ACHN (cell line): ENCODE data around the gene ACSL5.
A peak's percentile ranks its signal among the peaks of the same experiment; 100 is the strongest.
"Not testable (repeated sequence)": the region's sequence is repeated elsewhere in the genome, so short reads cannot be mapped to it uniquely, and the experiment has no call there.

Source experiments
- DNase-seq: peaks from one replicate; pipeline ENCODE4 v3.0.0-alpha.2; 2015
- in situ Hi-C: cut with HindIII; loops from 2 replicates; pipeline ENCODE4 v1.10.0; 2017; ENCODE audit warnings: low sequenced_read_pairs, low pct_ligation_motif_present, low pct_unique_long_range_greater_than_20kb

The ACSL5 gene

GRCh38 chr10:112371326-112371725 lies 2.6 kb upstream of the ACSL5 start:
- DNase-seq, in situ Hi-C loops: not testable (repeated sequence)

DNA sequence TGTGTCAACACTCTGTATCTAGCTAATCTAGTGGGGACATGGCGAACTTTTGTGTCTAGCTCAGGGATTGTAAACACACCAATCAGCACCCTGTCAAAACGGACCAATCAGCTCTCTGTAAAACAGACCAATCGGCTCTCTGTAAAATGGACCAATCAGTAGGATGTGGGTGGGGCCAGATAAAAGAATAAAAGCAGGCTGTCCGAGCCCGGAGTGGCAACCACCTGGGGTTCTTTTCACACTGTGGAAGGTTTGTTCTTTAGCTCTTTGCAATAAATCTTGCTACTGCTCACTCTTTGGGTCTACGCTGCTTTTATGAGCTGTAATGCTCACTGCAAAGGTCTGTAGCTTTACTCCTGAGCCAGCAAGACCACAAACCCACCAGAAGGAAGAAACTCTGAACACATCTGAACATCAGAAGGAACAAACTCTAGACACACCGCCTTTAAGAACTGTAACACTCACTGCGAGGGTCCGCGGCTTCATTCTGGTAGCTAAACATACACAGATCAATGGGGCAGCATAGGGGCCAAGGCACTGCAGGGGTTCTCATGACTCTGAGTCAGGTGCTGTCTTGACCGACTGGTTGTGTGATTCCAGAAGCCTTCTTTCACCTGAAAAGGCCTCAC lies 1.6 kb upstream of the ACSL5 start:
- DNase-seq, in situ Hi-C loops: not testable (repeated sequence)

DNA sequence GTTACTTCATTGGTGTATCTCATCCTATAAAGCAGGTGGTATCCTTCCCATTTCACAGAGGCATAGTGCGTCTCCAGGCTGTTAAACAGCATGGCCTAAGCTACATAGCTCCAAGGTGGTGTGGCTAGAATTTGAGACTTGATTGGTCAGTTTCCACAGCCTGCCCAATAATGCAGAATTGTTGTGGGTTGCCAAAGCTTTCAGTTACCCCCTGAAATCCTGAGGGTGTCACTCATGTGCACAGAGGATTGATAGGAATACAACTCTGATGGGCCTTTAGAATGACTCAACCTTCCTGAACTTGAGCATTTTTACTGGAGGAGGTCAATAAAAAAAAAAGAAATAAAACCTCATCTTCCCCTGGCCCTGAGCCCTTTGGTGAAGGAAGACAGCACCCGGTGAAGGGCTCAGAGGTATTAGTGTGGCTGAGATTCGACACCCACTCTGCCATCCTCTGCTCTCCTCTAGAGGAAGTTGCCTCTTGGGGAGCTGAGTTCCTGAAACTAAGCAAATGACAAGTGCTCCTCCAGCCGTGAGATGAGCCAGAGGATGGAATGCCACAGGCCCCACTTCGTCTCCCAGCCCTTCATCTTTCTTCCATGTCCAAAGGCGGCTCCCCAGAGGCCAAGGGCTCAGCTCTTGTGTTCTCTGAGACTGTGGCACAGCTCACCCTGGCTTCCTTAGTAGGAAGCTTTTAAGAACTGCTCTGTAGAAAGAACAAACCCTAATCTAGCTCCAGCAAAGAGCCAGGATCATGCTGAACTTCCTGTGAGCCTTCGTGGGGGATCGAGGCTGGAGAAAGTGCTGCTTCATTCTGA lies 1.0 kb downstream of the ACSL5 start:
- in situ Hi-C loops: no loop called here

GRCh38 chr10:112375721-112376395 lies 1.9 kb downstream of the ACSL5 start:
- DNase-seq: peak; percentile 45
- in situ Hi-C loops: no loop called here

More for the DNA sequence above, 1.0 kb downstream of the ACSL5 start:
- DNase-seq: peak; percentile 12

DNA sequence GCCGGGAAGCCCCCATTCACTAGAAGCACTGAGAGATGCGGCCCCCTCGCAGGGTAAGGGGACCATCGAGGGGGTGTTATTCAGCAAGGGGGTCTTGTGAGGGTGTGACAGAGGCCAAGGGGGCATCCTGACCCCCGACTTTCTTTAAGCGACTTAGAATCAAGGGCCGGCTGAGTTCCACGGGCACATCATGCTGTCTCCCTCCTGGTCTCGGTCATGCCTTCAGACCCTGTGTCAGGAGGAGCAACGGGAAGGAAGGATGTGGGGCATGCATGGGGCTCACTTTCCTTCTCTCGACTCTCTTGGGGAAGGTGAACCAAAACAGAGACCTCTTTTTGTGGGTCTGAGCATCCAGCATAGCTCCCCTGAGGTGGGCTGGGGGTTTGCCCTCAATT lies 2.5 kb downstream of the ACSL5 start:
- no peak for DNase-seq
- in situ Hi-C loops: no loop called here

- in situ Hi-C loops, DNase-seq: not testable (repeated sequence)
Observed at GRCh38 chr10:112377116-112377515, 3.2 kb downstream of the ACSL5 start.

GRCh38 chr10:112379635-112380296 lies 5.8 kb downstream of the ACSL5 start:
- in situ Hi-C loops: no loop called here
- no peak for DNase-seq

DNA sequence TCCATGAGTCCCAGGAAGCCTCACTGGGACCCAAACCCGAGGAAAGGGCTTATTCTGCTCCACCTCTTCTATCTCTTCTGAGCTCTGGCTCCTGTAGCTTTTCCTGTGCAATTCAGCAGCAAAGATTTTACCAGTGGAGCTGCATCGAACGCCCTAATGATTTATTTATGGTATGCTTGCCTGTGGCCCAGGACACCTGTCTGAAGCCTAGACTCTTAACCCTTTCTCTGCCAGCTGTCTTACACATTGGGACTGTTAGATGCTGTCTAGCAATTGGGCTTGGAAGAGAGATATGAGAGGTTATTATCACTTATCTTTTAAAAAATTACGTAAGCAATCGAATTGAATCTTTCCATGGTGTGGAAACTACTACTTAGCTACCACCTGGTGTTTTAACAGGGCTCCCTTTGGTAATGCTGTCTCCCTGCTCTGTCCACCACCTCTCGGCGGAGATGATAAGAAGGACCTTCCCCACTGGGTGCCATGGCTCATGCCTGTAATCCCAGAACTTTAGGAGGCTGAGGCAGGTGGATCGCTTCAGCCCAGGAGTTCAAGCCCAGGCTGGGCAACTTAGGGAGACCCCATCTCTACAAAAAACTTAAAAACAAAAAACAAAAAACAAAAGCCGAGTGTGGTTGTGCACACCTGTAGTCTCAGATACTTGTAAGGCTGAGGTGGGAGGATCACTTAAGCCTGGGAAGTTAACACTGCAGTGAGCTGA lies 8.8 kb downstream of the ACSL5 start:
- in situ Hi-C loops: no loop called here
- no peak for DNase-seq

DNA sequence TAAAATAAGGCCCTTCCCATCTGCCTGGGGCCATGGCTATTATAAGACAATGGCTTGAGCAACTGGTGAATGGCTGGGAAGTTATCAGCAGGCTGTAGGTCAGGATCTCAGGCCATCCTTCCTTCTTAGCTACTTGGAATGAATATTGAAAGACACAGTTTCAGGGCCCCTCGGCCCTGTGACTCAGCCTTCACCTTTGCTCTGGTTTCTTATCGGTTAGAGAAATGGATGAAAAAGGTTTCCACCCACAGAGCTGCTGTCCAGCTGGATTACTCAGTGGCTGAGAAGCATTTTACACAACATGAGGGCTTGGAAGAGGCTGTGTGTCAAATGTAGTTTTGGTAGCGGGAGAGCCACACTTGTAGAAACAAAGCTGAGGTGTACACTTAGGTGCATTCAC lies 9.4 kb downstream of the ACSL5 start:
- in situ Hi-C loops: no loop called here
- peak; percentile 74 for DNase-seq

DNA sequence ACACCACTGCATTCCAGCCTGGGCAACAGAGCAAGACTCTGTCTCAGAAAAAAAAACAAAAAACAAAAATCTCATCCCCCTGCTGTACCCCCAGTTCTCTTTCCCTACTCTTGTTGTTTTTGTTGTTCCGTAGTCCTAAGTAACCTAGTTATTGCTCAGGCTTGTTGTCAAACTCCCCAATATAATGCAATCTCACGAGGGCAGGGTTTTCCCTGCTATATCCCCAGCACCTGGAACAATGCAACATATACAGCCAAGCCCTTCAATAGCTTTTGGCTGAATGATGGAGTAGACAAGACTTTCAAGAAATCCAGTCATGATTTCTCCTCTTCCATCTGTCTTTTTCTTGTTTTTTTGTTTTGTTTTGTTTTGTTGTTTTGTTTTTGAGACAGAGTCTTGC lies 10.2 kb downstream of the ACSL5 start:
- no peak for DNase-seq
- in situ Hi-C loops: no loop called here

- DNase-seq: no peak
- in situ Hi-C loops: no loop called here
Observed at GRCh38 chr10:112385201-112385600, 11.3 kb downstream of the ACSL5 start.

GRCh38 chr10:112388056-112388455 lies 14.1 kb downstream of the ACSL5 start:
- DNase-seq, in situ Hi-C loops: not testable (repeated sequence)

GRCh38 chr10:112388548-112388947 lies 14.6 kb downstream of the ACSL5 start:
- in situ Hi-C loops: no loop called here
- DNase-seq: no peak

- in situ Hi-C loops: no loop called here
- peak; percentile 42 for DNase-seq
Observed at GRCh38 chr10:112389271-112389822, 15.4 kb downstream of the ACSL5 start.

- in situ Hi-C loops: no loop called here
- DNase-seq: no peak
Observed at GRCh38 chr10:112390125-112390703, 16.3 kb downstream of the ACSL5 start.

- DNase-seq: no peak
- in situ Hi-C loops: no loop called here
Observed at GRCh38 chr10:112393341-112393740, 19.4 kb downstream of the ACSL5 start.

DNA sequence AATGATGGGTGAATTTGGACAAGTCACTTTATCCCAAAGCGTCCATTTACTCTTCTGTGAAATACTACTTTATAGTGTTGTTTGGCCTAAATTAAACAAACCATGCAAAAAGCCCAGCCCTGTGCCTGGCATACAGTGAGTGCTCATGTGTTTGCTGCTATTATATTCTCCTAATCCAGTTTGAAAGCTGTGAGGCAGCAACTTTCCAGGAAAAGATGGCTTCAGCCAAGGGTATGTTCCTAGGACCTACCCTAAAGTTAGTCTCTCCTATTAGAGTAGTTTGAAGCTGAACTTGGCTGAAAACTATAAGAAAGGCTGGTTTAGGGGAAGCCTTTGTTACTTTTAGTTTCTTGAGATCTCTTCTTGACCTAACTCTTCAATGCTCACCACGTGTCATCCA lies 19.9 kb downstream of the ACSL5 start:
- in situ Hi-C loops: no loop called here
- DNase-seq: no peak

DNA sequence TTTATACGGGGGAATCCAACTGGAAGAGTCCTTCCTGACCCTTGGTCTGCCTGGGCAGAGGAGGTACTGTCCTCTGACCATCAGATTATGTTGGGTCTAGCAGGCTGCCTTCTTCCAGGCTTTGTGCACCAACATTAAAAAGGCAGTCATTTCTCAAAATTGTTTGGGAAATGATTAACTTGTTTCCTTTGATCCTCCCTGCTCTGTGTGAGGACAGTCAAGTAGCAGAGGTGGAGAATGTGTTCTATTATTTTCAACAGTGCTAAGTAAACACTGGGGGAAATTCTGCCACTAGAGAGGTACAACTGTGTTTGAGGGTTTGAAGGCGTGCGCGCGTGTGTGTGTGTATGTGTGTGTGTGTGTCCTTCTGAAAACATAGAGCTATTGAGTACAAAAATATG lies 20.6 kb downstream of the ACSL5 start:
- no peak for DNase-seq
- in situ Hi-C loops: no loop called here
